ENCODE data around the gene TUSC2. TPM values are rescaled to one million over a fixed set of nuclear protein-coding genes. Genes with fewer than 3 reads are reported as not detected.

Gene TUSC2
- total and polyA plus RNA-seq, 2 of the 13 experiments (the other 11 are each of a cell fraction or from before 2014, with no cell fraction given), result 36.7 to 39.1 TPM

GRCh38 chr3:50358911-50359759 is 31.1 kb upstream of the TUSC2 start, which contains the start of gene TMEM115 (continued):
- peak; percentile 94 for TF ChIP-seq NR2C2 (CRISPR knock-in tag; IDR thresholded peaks at IDR 0.05; ENCODE audit: borderline replicate concordance)
- TF ChIP-seq AKNA (CRISPR knock-in tag; IDR thresholded peaks at IDR 0.05; ENCODE audit: borderline replicate concordance), result no peak
- peak; percentile 77 for TF ChIP-seq MEIS2 (CRISPR knock-in tag; IDR thresholded peaks at IDR 0.05)
- peak; percentile 40; the same call in 1 of the 2 replicates for TF ChIP-seq TFDP1 (CRISPR knock-in tag; IDR thresholded peaks at IDR 0.05; ENCODE audit: borderline replicate concordance)
- peak; percentile 72 for TF ChIP-seq PHF5A (CRISPR knock-in tag; IDR thresholded peaks at IDR 0.05; ENCODE audit: low read depth, unreplicated experiment)
- peak; percentile 49 for TF ChIP-seq ARHGAP35 (CRISPR knock-in tag; IDR thresholded peaks at IDR 0.05; ENCODE audit: borderline replicate concordance)
- peak; percentile 91 for TF ChIP-seq ZNF777 (CRISPR knock-in tag; IDR thresholded peaks at IDR 0.05)
- no peak for TF ChIP-seq ZXDC (CRISPR knock-in tag; IDR thresholded peaks at IDR 0.05)
- no peak for TF ChIP-seq ZNF441 (CRISPR knock-in tag; IDR thresholded peaks at IDR 0.05; ENCODE audit: borderline replicate concordance)
- TF ChIP-seq ZNF597 (CRISPR knock-in tag; IDR thresholded peaks at IDR 0.05), result no peak
- TF ChIP-seq ZNF24 (IDR thresholded peaks at IDR 0.05), result no peak
- peak; percentile 64; the same call in 1 of the 2 replicates for TF ChIP-seq ATF6 (CRISPR knock-in tag; conservative IDR thresholded peaks at IDR 0.05)
- TF ChIP-seq KDM1A (CRISPR knock-in tag; IDR thresholded peaks at IDR 0.05), result no peak
- no peak for TF ChIP-seq ZNF660 (CRISPR knock-in tag; IDR thresholded peaks at IDR 0.05; ENCODE audit: borderline replicate concordance, low read depth)
- no peak for TF ChIP-seq HDAC6 (IDR thresholded peaks at IDR 0.05; ENCODE audit: low read depth, low read length)
- peak; percentile 96 for TF ChIP-seq KDM2A (CRISPR knock-in tag; IDR thresholded peaks at IDR 0.05; ENCODE audit: borderline replicate concordance, low read depth)

Data from HepG2 (cell line).